OCI-LY7 (cell line): Measurements from ENCODE around the gene TMEM167B.

Experiments
- EZH2phosphoT487 ChIP-seq: fragments of 200-600 bp; sonication (generic); IDR thresholded peaks from 2 replicates; pipeline ENCODE4 v1.6.1; 2018; ENCODE audit warnings: low read depth, borderline replicate concordance, mild to moderate bottlenecking, mixed run types, antibody characterized with exemption, low read length, moderate library complexity, mixed read lengths
- TF ChIP-seq, protein P1 (sequence below): fragments of 200-600 bp; sonication (generic); conservative IDR thresholded peaks from 2 replicates; pipeline ENCODE4 v1.5.1; 2014; ENCODE audit warnings: mild to moderate bottlenecking, antibody characterized with exemption, low read length, moderate library complexity, mixed read lengths

DNA sequence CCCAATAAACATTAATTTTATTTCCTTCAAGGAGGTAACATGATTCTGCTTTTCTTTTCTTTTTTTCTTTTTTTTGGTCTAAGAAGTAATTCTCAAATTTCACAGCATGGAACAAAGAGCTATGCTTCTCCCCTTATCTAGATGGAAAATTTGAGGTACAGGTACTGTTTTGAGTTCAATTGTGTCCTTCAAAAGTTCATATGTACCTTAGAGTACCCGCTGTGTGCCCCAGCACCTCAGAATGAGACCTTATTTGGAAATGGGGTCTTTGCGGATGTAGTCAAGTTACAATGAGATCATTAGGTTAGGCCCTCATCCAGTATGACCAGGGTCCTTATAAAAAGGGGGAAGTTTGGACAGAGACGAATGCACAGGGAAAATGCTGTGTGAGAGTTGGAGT, 45.4 kb downstream of the TMEM167B start:
- TF ChIP-seq, protein P1, sequence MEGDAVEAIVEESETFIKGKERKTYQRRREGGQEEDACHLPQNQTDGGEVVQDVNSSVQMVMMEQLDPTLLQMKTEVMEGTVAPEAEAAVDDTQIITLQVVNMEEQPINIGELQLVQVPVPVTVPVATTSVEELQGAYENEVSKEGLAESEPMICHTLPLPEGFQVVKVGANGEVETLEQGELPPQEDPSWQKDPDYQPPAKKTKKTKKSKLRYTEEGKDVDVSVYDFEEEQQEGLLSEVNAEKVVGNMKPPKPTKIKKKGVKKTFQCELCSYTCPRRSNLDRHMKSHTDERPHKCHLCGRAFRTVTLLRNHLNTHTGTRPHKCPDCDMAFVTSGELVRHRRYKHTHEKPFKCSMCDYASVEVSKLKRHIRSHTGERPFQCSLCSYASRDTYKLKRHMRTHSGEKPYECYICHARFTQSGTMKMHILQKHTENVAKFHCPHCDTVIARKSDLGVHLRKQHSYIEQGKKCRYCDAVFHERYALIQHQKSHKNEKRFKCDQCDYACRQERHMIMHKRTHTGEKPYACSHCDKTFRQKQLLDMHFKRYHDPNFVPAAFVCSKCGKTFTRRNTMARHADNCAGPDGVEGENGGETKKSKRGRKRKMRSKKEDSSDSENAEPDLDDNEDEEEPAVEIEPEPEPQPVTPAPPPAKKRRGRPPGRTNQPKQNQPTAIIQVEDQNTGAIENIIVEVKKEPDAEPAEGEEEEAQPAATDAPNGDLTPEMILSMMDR, result no peak
- TF ChIP-seq EZH2phosphoT487, result no peak
